Measurements from ENCODE around the gene RALY.

Gene RALY

GRCh38 chr20:34033903-34034302, 40.2 kb downstream of the RALY start:
- no peak for TF ChIP-seq CTCF (conservative IDR thresholded peaks at IDR 0.05; ENCODE audit: low read depth, low read length)
- no peak for DNase-seq (ENCODE audit: low read depth)
- H3K4me3 ChIP-seq (ENCODE audit: low read depth, low read length): no peak overlapping the region

GRCh38 chr20:34037121-34037520, 43.4 kb downstream of the RALY start:
- TF ChIP-seq CTCF (conservative IDR thresholded peaks at IDR 0.05; ENCODE audit: low read depth, low read length): no peak
- no peak overlapping the region for H3K4me3 ChIP-seq (ENCODE audit: low read depth, low read length)
- DNase-seq (ENCODE audit: low read depth): peak; percentile 20

DNA sequence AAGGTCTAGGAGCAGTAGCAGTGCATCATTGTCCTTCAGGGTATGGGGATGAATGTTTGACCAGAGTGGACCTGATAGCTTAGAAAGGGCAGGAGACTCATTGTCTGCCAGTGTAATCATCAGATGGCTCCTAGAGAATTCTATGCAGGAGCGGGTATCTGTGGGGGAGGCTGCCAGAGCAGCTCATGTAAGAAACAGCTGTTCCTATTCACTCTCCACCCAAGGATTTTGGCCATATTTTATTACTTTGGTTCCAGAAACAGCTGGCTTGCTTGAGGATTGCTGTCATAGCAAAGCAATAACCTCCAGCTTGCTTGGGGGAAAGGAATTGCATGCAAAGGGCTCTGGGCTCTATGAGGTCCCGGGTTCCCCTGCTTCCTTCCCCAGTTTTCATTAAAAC, 44.1 kb downstream of the RALY start:
- no peak overlapping the region for H3K4me3 ChIP-seq (ENCODE audit: low read depth, low read length)
- TF ChIP-seq CTCF (conservative IDR thresholded peaks at IDR 0.05; ENCODE audit: low read depth, low read length): no peak
- peak; percentile 14 for DNase-seq (ENCODE audit: low read depth)

- DNase-seq (ENCODE audit: low read depth): no peak
- no peak overlapping the region for H3K4me3 ChIP-seq (ENCODE audit: low read depth, low read length)
- no peak for TF ChIP-seq CTCF (conservative IDR thresholded peaks at IDR 0.05; ENCODE audit: low read depth, low read length)
These were observed 46.7 kb downstream of the RALY start for GRCh38 chr20:34040300-34040995.

DNA sequence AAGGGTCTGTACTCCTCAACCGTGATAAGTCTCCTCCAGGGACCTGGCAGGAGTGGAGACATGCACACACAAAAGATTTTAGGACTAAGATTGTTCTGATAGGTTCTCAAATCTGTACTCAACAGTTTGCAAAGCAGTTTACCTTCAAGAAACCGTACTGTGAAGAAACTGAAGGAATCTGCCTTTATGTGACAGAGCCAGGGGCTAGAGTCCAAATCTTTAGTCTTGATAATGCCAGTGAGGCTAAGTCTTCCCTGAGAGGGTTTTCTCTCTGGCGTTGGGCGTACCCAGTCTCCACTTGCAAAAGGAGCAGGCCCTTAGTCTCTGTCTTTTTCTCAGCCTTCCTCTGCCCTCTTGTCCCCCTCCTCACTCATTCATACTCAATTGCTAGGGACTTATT, 47.5 kb downstream of the RALY start:
- no peak for TF ChIP-seq CTCF (conservative IDR thresholded peaks at IDR 0.05; ENCODE audit: low read depth, low read length)
- DNase-seq (ENCODE audit: low read depth): no peak
- no peak overlapping the region for H3K4me3 ChIP-seq (ENCODE audit: low read depth, low read length)

DNA sequence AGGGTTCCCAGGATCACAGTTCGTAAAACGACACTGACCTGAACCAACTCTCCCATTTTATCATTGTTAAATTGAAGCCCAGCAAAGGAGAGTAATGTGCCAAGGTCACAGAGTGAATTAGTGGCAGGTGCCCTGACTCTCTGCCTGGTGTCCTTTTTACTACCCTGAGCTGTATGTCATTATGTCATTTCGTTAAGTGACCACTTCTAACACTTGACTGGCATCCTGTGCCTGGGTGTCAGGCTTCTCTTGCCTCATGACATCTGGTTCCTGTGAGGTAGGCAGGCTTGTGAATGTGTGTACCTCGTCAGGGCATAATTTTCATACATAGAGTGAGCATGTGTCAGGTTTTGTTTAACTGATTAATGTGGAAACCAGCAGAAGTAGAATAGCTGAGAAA, 48.6 kb downstream of the RALY start:
- DNase-seq (ENCODE audit: low read depth): no peak
- no peak overlapping the region for H3K4me3 ChIP-seq (ENCODE audit: low read depth, low read length)
- TF ChIP-seq CTCF (conservative IDR thresholded peaks at IDR 0.05; ENCODE audit: low read depth, low read length): no peak

DNA sequence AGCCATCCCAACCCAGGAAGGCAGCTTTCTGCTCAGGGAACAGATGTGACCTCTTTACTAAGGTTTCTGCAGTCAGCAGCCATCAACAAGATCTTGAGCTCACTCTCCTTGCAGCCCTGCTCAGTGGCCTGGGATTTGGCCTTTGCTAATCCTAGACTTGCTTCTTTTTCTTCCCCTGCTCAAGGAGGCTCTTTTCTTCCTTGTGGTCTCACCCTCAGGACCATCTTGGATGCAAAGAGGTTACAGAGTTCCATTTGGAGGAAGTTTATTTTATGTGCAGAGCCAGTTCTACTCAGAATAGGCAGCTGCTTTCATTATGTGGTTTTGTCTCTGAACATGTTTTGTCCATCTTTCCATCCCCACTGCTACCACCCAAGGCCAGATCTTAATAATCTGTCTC, 49.3 kb downstream of the RALY start:
- TF ChIP-seq CTCF (conservative IDR thresholded peaks at IDR 0.05; ENCODE audit: low read depth, low read length): no peak
- DNase-seq (ENCODE audit: low read depth): peak; percentile 23
- no peak overlapping the region for H3K4me3 ChIP-seq (ENCODE audit: low read depth, low read length)

All from choroid plexus epithelial cell (primary cell).